ENCODE data around the gene LINS1. TPM values are rescaled to one million over a fixed set of nuclear protein-coding genes. Genes with fewer than 3 reads are reported as not detected.

LINS1 gene
- total RNA-seq, 1 donor from 2014 or later, result 4.6 TPM

DNA sequence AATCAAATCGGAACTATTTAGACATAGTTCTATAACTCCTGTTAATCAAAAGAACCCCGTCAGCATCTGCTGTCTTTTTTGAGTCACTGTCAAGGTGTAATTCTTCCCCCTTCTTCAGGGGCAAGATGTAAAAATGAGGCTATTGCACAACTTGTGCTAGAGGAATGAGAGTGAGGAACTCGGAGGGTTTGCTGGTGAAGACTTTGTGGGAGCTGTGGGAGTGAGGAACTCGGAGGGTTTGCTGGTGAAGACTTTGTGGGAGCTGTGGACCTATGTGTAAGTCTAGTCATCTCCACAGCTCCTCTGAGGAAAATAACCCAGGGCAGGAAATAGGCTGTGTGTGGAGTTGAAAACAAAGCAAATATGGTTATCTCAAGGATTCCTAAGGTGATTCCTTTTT, 70.8 kb downstream of the LINS1 start:
- H3K4me3 ChIP-seq (ENCODE audit: low read depth, low read length), result no peak overlapping the region
- TF ChIP-seq, protein P1, sequence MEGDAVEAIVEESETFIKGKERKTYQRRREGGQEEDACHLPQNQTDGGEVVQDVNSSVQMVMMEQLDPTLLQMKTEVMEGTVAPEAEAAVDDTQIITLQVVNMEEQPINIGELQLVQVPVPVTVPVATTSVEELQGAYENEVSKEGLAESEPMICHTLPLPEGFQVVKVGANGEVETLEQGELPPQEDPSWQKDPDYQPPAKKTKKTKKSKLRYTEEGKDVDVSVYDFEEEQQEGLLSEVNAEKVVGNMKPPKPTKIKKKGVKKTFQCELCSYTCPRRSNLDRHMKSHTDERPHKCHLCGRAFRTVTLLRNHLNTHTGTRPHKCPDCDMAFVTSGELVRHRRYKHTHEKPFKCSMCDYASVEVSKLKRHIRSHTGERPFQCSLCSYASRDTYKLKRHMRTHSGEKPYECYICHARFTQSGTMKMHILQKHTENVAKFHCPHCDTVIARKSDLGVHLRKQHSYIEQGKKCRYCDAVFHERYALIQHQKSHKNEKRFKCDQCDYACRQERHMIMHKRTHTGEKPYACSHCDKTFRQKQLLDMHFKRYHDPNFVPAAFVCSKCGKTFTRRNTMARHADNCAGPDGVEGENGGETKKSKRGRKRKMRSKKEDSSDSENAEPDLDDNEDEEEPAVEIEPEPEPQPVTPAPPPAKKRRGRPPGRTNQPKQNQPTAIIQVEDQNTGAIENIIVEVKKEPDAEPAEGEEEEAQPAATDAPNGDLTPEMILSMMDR (conservative IDR thresholded peaks at IDR 0.05; ENCODE audit: low read depth, low read length), result no peak
- DNase-seq (ENCODE audit: low read depth), result no peak

DNA sequence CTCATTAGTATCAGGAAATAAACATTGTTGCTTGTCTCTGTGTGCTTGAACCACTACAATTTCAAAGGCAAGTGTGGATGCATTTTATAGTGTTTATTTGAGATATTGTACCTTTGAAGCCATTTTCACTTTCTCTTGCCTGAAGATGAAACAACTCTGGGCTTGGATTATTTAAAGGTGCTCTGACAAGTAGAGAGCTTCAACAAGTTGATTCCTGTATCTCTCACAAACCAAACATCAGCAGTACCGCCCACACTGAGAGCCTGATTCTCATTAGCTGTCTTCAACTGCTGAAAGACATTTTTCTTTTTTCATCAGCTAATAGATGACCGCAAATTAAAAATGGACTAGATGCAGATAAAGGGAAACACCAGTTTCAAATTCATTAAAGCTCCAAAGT, 72.4 kb downstream of the LINS1 start:
- TF ChIP-seq, protein P1 (conservative IDR thresholded peaks at IDR 0.05; ENCODE audit: low read depth, low read length), result no peak

DNA sequence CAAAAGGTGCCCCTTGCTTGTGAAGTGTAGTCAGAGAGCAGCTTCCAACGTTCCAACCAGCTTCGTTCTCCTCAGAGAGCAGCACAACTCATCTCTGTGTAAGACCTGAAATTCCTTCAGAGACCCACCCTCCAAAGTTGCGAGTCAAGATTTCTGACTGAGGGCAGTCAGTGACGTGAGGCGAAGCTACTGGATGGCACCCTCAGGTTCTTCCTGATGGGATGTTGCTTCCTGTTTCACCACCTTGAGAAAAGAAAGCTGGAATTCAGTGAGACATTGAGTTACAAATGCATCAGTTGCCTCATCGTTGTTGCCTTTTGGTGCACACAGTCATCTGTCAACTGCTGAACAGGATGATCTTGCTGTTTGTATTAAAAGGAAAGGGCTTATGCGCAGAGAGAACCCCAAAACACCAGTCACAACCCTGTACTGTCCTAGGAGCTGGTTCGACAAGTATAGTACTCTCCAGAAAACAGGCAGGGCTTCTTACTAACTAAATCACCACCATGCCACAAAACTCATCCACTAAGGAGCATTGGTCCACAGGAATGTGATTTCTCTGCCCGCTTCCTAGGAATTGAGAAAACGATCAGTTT, 73.1 kb downstream of the LINS1 start, which contains the start of gene CERS3:
CERS3 (minus strand) TSS at position 118 of the 596 bp plus-strand sequence. CDS start 27,101 bp downstream, outside the sequence.
- H3K4me3 ChIP-seq (ENCODE audit: low read depth, low read length), result no peak within 1 kb of the TSS
- TF ChIP-seq, protein P1 (conservative IDR thresholded peaks at IDR 0.05; ENCODE audit: low read depth, low read length), result no peak
- DNase-seq (ENCODE audit: low read depth), result no peak

More for the DNA sequence above, 72.4 kb downstream of the LINS1 start:
- DNase-seq (ENCODE audit: low read depth), result no peak
- H3K4me3 ChIP-seq (ENCODE audit: low read depth, low read length), result no peak overlapping the region

DNA sequence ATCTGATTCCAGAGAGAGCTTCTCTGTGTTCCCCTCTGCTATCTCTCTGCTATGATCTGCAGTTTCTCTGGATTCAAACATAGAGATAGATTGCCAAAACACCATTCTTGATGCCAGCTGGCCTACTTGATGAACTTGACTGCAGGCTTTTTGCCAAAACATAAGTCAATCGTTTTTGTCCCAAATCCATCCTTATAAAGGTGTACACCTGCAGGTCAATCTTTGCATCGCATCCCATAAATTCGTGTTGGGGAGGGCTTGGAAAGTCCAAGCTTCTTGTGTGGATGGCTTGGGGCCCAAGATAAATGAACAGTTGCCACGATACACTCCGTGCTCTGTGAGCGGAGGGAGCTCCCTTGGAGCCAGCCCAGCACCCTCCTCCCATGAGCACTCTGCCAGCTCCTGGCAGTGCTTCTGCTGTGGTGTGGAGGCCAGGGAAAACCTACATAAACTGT, 75.9 kb downstream of the LINS1 start:
- no peak for DNase-seq (ENCODE audit: low read depth)
- TF ChIP-seq, protein P1 (conservative IDR thresholded peaks at IDR 0.05; ENCODE audit: low read depth, low read length), result no peak
- no peak overlapping the region for H3K4me3 ChIP-seq (ENCODE audit: low read depth, low read length)

DNA sequence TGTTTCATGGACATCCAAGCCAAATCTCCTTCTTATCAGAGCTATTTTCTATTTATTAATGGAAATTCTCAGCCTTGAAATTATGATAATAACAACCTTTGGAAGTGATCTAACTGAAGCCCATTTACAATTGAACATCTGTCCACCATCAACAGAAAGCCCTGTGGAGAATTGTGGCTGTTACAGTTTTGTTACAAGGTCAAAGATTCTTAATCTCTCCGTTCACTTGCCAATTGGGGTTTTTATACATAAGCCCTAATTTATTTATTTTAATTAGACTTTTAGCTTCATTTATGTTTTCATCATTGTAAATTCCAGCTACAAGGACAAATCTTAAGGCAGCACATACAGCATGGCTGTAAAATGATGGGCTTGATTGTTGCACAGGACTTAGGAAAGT, 76.5 kb downstream of the LINS1 start:
- TF ChIP-seq, protein P1 (conservative IDR thresholded peaks at IDR 0.05; ENCODE audit: low read depth, low read length), result no peak
- DNase-seq (ENCODE audit: low read depth), result no peak
- H3K4me3 ChIP-seq (ENCODE audit: low read depth, low read length), result no peak overlapping the region

DNA sequence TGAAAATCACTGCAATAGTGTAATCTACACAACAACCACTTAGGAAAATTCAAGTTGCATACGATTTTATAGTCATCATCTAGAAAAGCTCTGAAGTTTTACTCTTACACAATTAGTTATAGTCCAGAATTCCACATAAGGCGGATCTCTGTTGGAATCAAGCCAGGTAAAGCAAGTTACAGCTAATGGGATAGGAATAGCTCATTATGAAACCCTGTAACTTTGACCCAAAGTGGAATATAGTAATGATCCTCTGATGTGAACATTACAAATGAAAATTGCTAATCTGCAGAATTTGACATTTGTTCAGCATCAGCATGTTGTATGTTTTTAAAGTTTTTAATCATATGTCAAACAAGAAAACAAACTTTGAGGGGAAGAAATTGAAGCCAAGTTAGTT, 77.7 kb downstream of the LINS1 start:
- H3K4me3 ChIP-seq (ENCODE audit: low read depth, low read length), result no peak overlapping the region
- TF ChIP-seq, protein P1 (conservative IDR thresholded peaks at IDR 0.05; ENCODE audit: low read depth, low read length), result no peak
- no peak for DNase-seq (ENCODE audit: low read depth)

DNA sequence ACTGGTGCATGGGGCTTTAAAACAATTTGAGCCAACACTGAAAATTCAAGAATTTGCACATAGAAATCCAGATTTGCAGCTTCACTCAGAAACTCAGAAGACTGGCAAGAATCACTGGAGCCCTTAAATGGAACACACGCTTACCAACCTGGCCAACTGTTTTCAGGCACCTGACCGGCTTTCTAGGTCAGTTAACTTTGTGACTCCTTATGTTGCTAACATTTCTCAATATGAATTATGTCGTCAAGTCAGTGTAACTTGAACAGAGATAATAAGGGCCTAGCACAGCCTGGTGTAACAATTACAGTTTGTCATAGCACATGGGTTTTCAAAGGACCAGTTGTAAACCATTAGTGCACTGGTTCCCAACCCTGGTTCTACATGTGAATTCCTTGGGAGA, 80.1 kb downstream of the LINS1 start:
- no peak for DNase-seq (ENCODE audit: low read depth)
- no peak overlapping the region for H3K4me3 ChIP-seq (ENCODE audit: low read depth, low read length)
- TF ChIP-seq, protein P1 (conservative IDR thresholded peaks at IDR 0.05; ENCODE audit: low read depth, low read length), result no peak
